Colonic mucosa (tissue), 4 donors: ENCODE measurements around the gene MTIF3. TPM values are rescaled to one million over a fixed set of nuclear protein-coding genes. Genes with fewer than 3 reads are reported as not detected.

Experiments
- DNase-seq: peaks from one replicate; pipeline ENCODE4 v3.0.0-alpha.2; 2020
- H3K27ac ChIP-seq: fragments of 200-600 bp; one replicate; pipeline ENCODE4 v1.8.0; 2021
- H3K27me3 ChIP-seq: fragments of 200-600 bp; one replicate; pipeline ENCODE4 v1.8.0; 2021
- H3K36me3 ChIP-seq: fragments of 200-600 bp; one replicate; pipeline ENCODE4 v1.8.0; 2021
- H3K4me1 ChIP-seq: fragments of 200-600 bp; one replicate; pipeline ENCODE4 v1.8.0; 2021; ENCODE audit warnings: mild to moderate bottlenecking
- H3K4me3 ChIP-seq: fragments of 200-600 bp; one replicate; pipeline ENCODE4 v1.8.0; 2021
- H3K9ac ChIP-seq, 2 donors: one replicate each; pipeline ENCODE4 v1.7.0; 2013; ENCODE audit warnings: control low read depth in 2 of 2, low read depth in 2 of 2, low read length in 2 of 2
- H3K9me3 ChIP-seq: fragments of 200-600 bp; one replicate; pipeline ENCODE4 v1.8.0; 2021
- intact Hi-C: fragments of 100-400 bp; cut with DNase I; formaldehyde crosslinking; loops from one replicate; pipeline ENCODE4 v1.14.1; 2022
- total RNA-seq, 2 donors: library from RNA; stranded (reverse); fragmentation: NEBNext Ultra II Directional in 1 of 2; extraction: Animal tissue kit (Norgen Biotek cat#: 25700) in 1 of 2; gene quantifications; one replicate each; pipeline ENCODE4 v1.2.1, GENCODE V29; 2021
- TF ChIP-seq, protein P1 (sequence below): fragments of 200-600 bp; IDR thresholded peaks from one replicate; pipeline ENCODE4 v1.8.0; 2022; ENCODE audit warnings: antibody characterized with exemption, mild to moderate bottlenecking
- donor health status: healthy.
- donor health status: DM: no; HTN: no; CAD: no.
- donor health status: DM: no; HTN: no; CAD: no.

Gene MTIF3, protein sequence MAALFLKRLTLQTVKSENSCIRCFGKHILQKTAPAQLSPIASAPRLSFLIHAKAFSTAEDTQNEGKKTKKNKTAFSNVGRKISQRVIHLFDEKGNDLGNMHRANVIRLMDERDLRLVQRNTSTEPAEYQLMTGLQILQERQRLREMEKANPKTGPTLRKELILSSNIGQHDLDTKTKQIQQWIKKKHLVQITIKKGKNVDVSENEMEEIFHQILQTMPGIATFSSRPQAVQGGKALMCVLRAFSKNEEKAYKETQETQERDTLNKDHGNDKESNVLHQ
- total RNA-seq: 10 to 100 TPM; 53.7 to 65.1 TPM

DNA sequence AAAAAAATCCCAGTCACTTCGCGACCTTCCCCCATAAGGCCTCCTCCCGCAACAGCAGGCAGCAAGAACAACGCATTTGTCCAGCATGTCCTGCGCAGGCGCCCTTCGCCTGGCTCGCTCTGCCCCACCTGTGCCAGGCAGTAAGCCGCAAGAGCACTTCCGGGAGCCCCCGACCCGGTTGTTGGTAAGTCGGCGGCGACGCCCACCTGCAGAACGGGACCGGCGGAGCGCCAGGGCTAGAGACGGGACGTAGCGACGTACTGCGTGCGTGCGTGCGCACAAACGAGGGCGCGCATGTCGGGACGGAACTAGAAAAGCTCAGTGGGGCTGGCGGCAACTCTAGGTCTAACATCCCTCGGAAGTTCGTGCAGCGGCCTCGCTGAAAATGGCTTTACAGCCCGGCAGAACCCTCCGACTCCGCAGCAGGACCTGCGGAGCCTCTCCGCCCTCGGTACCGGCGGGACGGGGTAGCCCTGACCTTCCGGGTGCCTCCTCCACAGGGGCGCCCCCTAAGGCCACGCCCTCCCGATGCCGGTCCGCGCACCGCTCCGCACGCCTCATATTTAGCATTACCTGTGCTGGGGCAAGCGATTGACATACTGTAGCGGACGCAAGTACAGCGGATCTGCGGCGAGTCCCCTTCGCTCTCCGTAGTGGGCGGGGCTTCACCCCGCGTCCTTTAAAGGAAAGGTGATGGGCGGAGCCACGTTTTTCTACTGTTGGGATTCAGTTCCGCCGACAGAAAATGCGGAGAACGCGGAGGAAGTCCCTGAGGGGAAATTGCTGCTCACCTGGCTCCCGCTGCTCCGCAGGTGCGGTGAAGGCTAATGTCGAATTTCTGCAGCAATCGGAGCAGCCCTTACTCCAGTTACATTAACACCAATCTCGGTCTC is at the start of gene MTIF3:
Gene MTIF3, minus strand, starts transcription at position 629 of the 893 bp plus-strand sequence. CDS start 10,116 bp downstream, outside the sequence.
- Histone ChIP-seq H3K27ac (peak within 1 kb of the TSS; percentile 100), H3K4me1 (peaks cover 3% of the 10 kb centered on the region), H3K9ac (peak within 1 kb of the TSS; percentile 84 to 96), H3K36me3 (no peaks in the 10 kb centered on the region), H3K27me3 (no peaks in the 10 kb centered on the region), H3K9me3 (no peaks in the 10 kb centered on the region), H3K4me3 (peak within 1 kb of the TSS; percentile 86)
- intact Hi-C loops: no loop called here
- peak; percentile 97 for DNase-seq
- TF ChIP-seq, protein P1, sequence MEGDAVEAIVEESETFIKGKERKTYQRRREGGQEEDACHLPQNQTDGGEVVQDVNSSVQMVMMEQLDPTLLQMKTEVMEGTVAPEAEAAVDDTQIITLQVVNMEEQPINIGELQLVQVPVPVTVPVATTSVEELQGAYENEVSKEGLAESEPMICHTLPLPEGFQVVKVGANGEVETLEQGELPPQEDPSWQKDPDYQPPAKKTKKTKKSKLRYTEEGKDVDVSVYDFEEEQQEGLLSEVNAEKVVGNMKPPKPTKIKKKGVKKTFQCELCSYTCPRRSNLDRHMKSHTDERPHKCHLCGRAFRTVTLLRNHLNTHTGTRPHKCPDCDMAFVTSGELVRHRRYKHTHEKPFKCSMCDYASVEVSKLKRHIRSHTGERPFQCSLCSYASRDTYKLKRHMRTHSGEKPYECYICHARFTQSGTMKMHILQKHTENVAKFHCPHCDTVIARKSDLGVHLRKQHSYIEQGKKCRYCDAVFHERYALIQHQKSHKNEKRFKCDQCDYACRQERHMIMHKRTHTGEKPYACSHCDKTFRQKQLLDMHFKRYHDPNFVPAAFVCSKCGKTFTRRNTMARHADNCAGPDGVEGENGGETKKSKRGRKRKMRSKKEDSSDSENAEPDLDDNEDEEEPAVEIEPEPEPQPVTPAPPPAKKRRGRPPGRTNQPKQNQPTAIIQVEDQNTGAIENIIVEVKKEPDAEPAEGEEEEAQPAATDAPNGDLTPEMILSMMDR: no peak

DNA sequence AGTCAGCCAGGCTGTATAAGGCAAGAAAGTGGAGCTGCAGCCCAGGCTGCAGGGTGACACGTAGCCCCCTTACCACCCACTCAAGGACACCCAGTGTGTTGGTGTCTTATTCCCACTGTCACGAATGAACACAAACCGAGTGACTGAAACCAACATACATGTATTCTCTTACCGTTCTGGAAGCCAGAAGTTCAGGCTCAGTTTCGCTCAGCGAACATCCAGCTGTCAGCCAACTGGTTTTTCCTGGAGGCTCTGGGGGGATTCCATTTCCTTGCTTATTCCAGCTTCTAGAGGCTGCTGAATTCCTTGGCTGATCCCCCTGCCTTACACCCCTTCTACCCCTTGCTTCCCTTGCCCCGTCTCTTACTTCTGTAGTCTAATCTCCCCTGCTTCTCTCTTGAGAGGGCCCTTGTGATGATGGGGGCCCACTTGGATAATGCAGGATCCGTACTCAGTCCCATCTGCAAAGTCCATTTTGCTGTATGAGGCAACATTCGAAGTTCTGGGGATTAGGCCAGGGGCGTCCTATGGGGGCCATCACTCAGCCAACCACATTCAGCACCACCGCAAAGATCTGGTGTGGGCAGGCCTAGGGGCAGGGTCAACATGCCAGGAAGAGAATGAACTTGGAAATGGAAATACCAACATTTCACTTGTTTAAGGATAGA is 47.3 kb upstream of the MTIF3 start:
- no peaks in the 10 kb centered on the region for H3K9me3 ChIP-seq
- no peak overlapping the region for H3K27ac ChIP-seq
- DNase-seq: no peak
- no peaks in the 10 kb centered on the region for H3K4me1 ChIP-seq
- no peak overlapping the region for H3K9ac ChIP-seq
- TF ChIP-seq, protein P1: no peak
- intact Hi-C loops: no loop called here
- no peak overlapping the region for H3K4me3 ChIP-seq
- H3K27me3 ChIP-seq: no peaks in the 10 kb centered on the region
- H3K36me3 ChIP-seq: no peaks in the 10 kb centered on the region

DNA sequence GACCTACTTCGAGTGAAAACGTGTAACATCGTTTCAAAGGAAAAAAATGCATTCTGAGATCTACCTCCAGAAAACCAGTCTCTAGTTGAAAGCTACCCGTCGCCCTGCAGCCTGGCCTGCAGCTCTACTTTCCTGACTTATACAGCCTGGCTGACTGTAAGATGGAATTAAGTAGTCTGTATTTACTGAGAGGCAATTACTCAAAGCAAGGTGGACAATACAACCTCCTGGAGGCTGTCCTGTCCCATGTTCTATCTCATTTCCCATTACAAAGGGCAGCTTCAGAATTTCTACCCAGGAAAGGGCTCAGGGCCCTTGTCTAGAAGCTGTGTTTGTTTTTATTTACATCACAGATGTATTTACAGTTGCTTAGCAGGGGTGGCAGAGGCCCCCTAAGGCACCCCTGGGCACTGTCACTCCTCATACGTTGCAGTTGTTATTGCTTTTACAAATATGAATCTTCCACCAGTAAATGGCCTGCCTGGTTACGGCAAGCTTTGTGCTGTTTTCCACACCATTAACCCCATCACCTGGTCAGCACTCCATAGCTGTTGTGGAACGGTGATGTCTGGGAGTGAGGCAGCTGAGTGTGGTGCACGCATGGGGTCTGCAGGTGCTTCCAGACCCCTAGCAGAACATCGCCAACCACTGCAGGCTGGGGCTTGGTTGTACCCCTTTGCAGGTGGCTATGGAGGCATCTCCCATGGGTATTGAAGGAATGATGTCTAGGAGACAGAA is 46.3 kb upstream of the MTIF3 start:
- H3K4me1 ChIP-seq: no peaks in the 10 kb centered on the region
- TF ChIP-seq, protein P1: no peak
- H3K36me3 ChIP-seq: no peaks in the 10 kb centered on the region
- intact Hi-C loops: no loop called here
- H3K4me3 ChIP-seq: no peak overlapping the region
- no peak for DNase-seq
- H3K27me3 ChIP-seq: no peaks in the 10 kb centered on the region
- H3K9me3 ChIP-seq: no peaks in the 10 kb centered on the region
- no peak overlapping the region for H3K27ac ChIP-seq
- no peak overlapping the region for H3K9ac ChIP-seq

DNA sequence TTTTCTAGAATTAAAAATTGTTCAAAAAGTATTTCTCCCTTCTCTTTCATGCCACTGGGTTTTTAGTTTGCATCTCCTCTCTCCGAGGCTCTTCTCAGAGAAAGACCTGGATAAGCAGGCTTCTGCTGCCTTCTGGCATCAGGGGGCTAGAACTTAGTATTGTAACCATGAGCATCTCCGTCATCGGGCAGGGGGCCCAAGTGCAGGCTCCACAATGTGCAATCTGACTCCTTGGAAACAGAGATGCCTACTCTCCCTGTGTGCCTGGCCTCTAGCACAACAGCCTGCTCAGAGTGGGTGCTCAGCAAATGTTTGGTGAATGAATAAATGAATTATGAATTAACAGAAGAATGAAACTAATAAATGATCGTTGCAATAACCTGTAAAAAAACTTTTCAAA is 45.6 kb upstream of the MTIF3 start:
- no peak overlapping the region for H3K9ac ChIP-seq
- no peak overlapping the region for H3K4me3 ChIP-seq
- H3K36me3 ChIP-seq: no peaks in the 10 kb centered on the region
- no peaks in the 10 kb centered on the region for H3K27me3 ChIP-seq
- H3K27ac ChIP-seq: no peak overlapping the region
- H3K9me3 ChIP-seq: no peaks in the 10 kb centered on the region
- no peaks in the 10 kb centered on the region for H3K4me1 ChIP-seq
- DNase-seq: no peak
- TF ChIP-seq, protein P1: no peak
- intact Hi-C loops: no loop called here

DNA sequence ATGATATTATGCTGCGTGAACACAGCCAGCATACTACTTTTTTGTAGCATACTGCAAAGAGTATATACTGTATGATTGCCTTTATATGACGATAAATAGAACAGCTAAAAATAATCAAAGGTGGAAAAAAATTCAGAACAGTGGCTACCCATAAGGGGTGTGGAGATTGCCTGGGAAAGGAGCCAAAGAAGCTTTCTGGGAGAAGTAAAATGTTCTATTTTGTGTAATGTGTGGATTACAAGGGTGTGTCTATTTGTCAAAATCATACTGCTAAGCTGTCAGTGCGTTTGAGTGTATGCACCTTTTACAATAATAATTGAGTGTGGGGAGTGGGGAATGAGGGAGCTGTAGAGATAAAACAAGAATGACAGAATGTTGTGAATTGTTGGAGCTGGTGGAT is 45.2 kb upstream of the MTIF3 start:
- Histone ChIP-seq H3K4me1 (no peaks in the 10 kb centered on the region), H3K4me3 (no peak overlapping the region), H3K27me3 (no peaks in the 10 kb centered on the region), H3K36me3 (no peaks in the 10 kb centered on the region), H3K9ac (no peak overlapping the region), H3K27ac (no peak overlapping the region), H3K9me3 (no peaks in the 10 kb centered on the region)
- intact Hi-C loops: no loop called here
- no peak for DNase-seq
- TF ChIP-seq, protein P1: no peak
